K562 (cell line): Measurements from ENCODE around the gene PTPRE. TPM values are rescaled to one million over a fixed set of nuclear protein-coding genes. Genes with fewer than 3 reads are reported as not detected.

ENCODE experiments used
- ATAC-seq: fragments of 200-7000 bp; cut with Tn5 transposase; 3 replicates; pipeline ENCODE4 v1.9.1; 2020; ENCODE audit warnings: moderate library complexity
- BruUV-seq: library from RNA; stranded (reverse); fragments of 400-500 nt; replicated peaks from 2 replicates; lab custom pipeline; 2021; lab: Mats Ljungman, UMichigan
- CTCF ChIA-PET: fragments of 300-600 bp; formaldehyde crosslinking; extraction: SDS; loops from one replicate; lab custom pipeline; 2021; ENCODE audit warnings: low intra/inter-chr PET ratio; lab: Yijun Ruan, JAX
- POLR2A ChIA-PET: fragments of 300-600, 350-650 bp; sonication (Branson Sonifier 250); formaldehyde crosslinking; extraction: SDS; loops from one replicate; lab custom pipeline; 2021; ENCODE audit warnings: antibody characterized with exemption, inconsistent platforms; lab: Yijun Ruan, JAX
- DNase-seq, 4 experiments: peaks; one replicate each; pipeline versions ENCODE4 v3.0.0 to v3.0.0-alpha.2; 2011 to 2018; ENCODE audit warnings: low spot score in 3 of 4, mixed read lengths in 3 of 4; ENCODE audit errors: extremely low read depth in 1 of 4
- FAIRE-seq: peaks from 2 replicates; lab custom pipeline; 2011; peaks lifted over from hg19 to GRCh38; lab: Jason Lieb, UNC
- H2AFZ ChIP-seq: 2 replicates; pipeline ENCODE4 v1.6.0; 2011; ENCODE audit warnings: low read depth, low read length, control low read depth, inconsistent platforms
- H3K27ac ChIP-seq: fragments of 200-600 bp; 3 replicates; pipeline ENCODE4 v1.8.0; 2011; ENCODE audit warnings: low read depth, mild to moderate bottlenecking, control low read depth, inconsistent platforms, low read length, moderate library complexity, mixed read lengths; ENCODE audit errors: extremely low read depth
- H3K27me3 ChIP-seq, 2 experiments: fragments of 300-600 bp in 1 of 2; 2 replicates in 1 of 2; 3 replicates in 1 of 2; pipeline versions ENCODE4 v1.6.0 to v1.8.0; 2011; ENCODE audit warnings: inconsistent platforms in 2 of 2, low read length in 2 of 2, mild to moderate bottlenecking in 1 of 2, mixed read lengths in 1 of 2, moderate library complexity in 1 of 2; ENCODE audit not compliant: control insufficient read depth in 2 of 2, insufficient read depth in 2 of 2
- H3K36me3 ChIP-seq: fragments of 300-600 bp; 3 replicates; pipeline ENCODE4 v1.8.0; 2011; ENCODE audit warnings: mild to moderate bottlenecking, low read length, inconsistent platforms; ENCODE audit not compliant: control insufficient read depth, insufficient read depth
- H3K4me1 ChIP-seq, 2 experiments: fragments of 200-600 bp in 1 of 2; replicated peaks in 1 of 2; 2 replicates in 1 of 2; 3 replicates in 1 of 2; pipeline versions ENCODE4 v1.5.1 to v1.8.0; 2011; ENCODE audit warnings: inconsistent platforms in 2 of 2, low read length in 2 of 2, mild to moderate bottlenecking in 1 of 2, mixed read lengths in 1 of 2, moderate library complexity in 1 of 2; ENCODE audit not compliant: control insufficient read depth in 2 of 2, insufficient read depth in 2 of 2
- H3K4me2 ChIP-seq: 2 replicates; pipeline ENCODE4 v1.6.1; 2011; ENCODE audit warnings: low read length, control low read depth, inconsistent platforms, mixed read lengths; ENCODE audit not compliant: insufficient read depth
- H3K4me3 ChIP-seq: fragments of 200-600 bp; sonication (generic), shearing (Covaris generic); 2 replicates; pipeline ENCODE4 v1.5.1; 2016; ENCODE audit warnings: control low read depth, inconsistent platforms
- H3K79me2 ChIP-seq: fragments of 200-600 bp; 3 replicates; pipeline ENCODE4 v1.8.0; 2011; ENCODE audit warnings: low read length, inconsistent platforms; ENCODE audit not compliant: control insufficient read depth, insufficient read depth
- H3K9ac ChIP-seq, 2 experiments: 2 replicates each; pipeline versions ENCODE4 v1.6.0 to v1.6.1; 2011; ENCODE audit warnings: low read depth in 2 of 2, low read length in 2 of 2, control low read depth in 1 of 2, inconsistent platforms in 1 of 2, mild to moderate bottlenecking in 1 of 2, mixed read lengths in 1 of 2; ENCODE audit not compliant: insufficient read depth in 1 of 2
- H3K9me1 ChIP-seq: one replicate; pipeline ENCODE4 v1.6.0; 2011; ENCODE audit warnings: inconsistent platforms, mild to moderate bottlenecking, low read length, moderate library complexity; ENCODE audit not compliant: control insufficient read depth, insufficient read depth
- H3K9me3 ChIP-seq: replicated peaks from 2 replicates; pipeline ENCODE4 v1.5.1; 2011; ENCODE audit warnings: low read depth, low read length, inconsistent platforms; ENCODE audit not compliant: control insufficient read depth, insufficient read depth
- H4K20me1 ChIP-seq: replicated peaks from 2 replicates; pipeline ENCODE4 v1.6.1; 2011; ENCODE audit warnings: low read length, inconsistent platforms, mixed read lengths; ENCODE audit not compliant: control insufficient read depth, insufficient read depth
- GABPB2 ChIP-seq: fragments of 250-450 bp; sonication (Bioruptor Pico); conservative IDR thresholded peaks from 2 replicates; pipeline ENCODE4 v1.5.1; 2021; ENCODE audit warnings: mild to moderate bottlenecking
- HMGN3 ChIP-seq: IDR thresholded peaks from 2 replicates; pipeline ENCODE4 v1.6.1; 2011; ENCODE audit warnings: borderline replicate concordance, low read depth, mild to moderate bottlenecking, mixed read lengths, low read length; ENCODE audit not compliant: insufficient read length; ENCODE audit errors: extremely low read depth
- HNRNPLL ChIP-seq: fragments of 200-400 bp; formaldehyde crosslinking; IDR thresholded peaks from 2 replicates; pipeline ENCODE4 v1.6.1; 2017; ENCODE audit warnings: low read length, low read depth, mild to moderate bottlenecking; ENCODE audit not compliant: poor library complexity, severe bottlenecking
- MAFF ChIP-seq: IDR thresholded peaks from 2 replicates; pipeline ENCODE4 v1.6.1; 2012; ENCODE audit warnings: low read length, improper control_type of control experiment
- PHF21A ChIP-seq: fragments of 450-650 bp; IDR thresholded peaks from 2 replicates; pipeline ENCODE4 v1.6.1; 2017; ENCODE audit warnings: low read depth, borderline replicate concordance
- RCOR1 ChIP-seq, 2 experiments: IDR thresholded peaks; 2 replicates each; pipeline ENCODE4 v1.6.1; 2012; ENCODE audit warnings: low read depth in 2 of 2, low read length in 2 of 2, borderline replicate concordance in 1 of 2, improper control_type of control experiment in 1 of 2
- SMARCB1 ChIP-seq: IDR thresholded peaks from 2 replicates; pipeline ENCODE4 v1.6.1; 2011; ENCODE audit warnings: improper control_type of control experiment, low read depth; ENCODE audit not compliant: insufficient read length
- TCF7 ChIP-seq: sonication (generic); IDR thresholded peaks from 2 replicates; pipeline ENCODE4 v1.6.1; 2016; ENCODE audit warnings: antibody characterized with exemption, borderline replicate concordance
- ZNF395 ChIP-seq: fragments of 200-800 bp; sonication (Bioruptor generic); IDR thresholded peaks from 2 replicates; pipeline ENCODE4 v1.6.1; 2017; ENCODE audit warnings: missing genetic modification characterization, missing compliant biosample characterization
- ZNF707 ChIP-seq: fragments of 250-450 bp; sonication (Bioruptor Pico); conservative IDR thresholded peaks from 2 replicates; pipeline ENCODE4 v1.8.0; 2022; ENCODE audit warnings: inconsistent platforms, mild to moderate bottlenecking, moderate library complexity
- ZNF76 ChIP-seq: fragments of 250-450 bp; sonication (Bioruptor Pico); IDR thresholded peaks from 2 replicates; pipeline ENCODE4 v1.4.0; 2020; ENCODE audit warnings: mild to moderate bottlenecking, moderate library complexity, borderline replicate concordance
- ZNF778 ChIP-seq: fragments of 450-650 bp; formaldehyde crosslinking; IDR thresholded peaks from 2 replicates; pipeline ENCODE4 v1.4.0; 2020; ENCODE audit warnings: mild to moderate bottlenecking, moderate library complexity
- ZNF785 ChIP-seq: fragments of 250-450 bp; sonication (Bioruptor Pico); IDR thresholded peaks from 2 replicates; pipeline ENCODE4 v1.4.0; 2020; ENCODE audit warnings: mild to moderate bottlenecking
- ZSCAN32 ChIP-seq: fragments of 450-650 bp; formaldehyde crosslinking; IDR thresholded peaks from 2 replicates; pipeline ENCODE4 v1.4.0; 2020; ENCODE audit warnings: mild to moderate bottlenecking, moderate library complexity
- WGBS: fragments of 100-300 bp; shearing (Covaris generic); methylation state at CpG from one replicate; pipeline ENCODE4 v1.1.6; 2016; ENCODE audit warnings: low coverage, mixed read lengths; ENCODE audit not compliant: insufficient coverage; ENCODE audit errors: missing lambda C conversion rate; 5-methylcytosine and 5-hydroxymethylcytosine counted together
- in situ Hi-C: fragments of 300-500 bp; cut with MboI; formaldehyde crosslinking; loops from 4 replicates; pipeline ENCODE4 v1.15.0; 2018; ENCODE audit warnings: inconsistent platforms, mixed read lengths
- intact Hi-C: fragments of 100-400 bp; cut with micrococcal nuclease; formaldehyde crosslinking; loops from 2 replicates; pipeline ENCODE4 v1.14.2; 2022
- polyA plus RNA-seq, 8 experiments: library from polyadenylated mRNA; depleted of rRNA in 4 of 8; stranded (reverse) in 5 of 8; unstranded in 3 of 8; fragments of >200 nt; fragmentation: Nextera tagmentation in 2 of 8; fragmentation: Illumina TruSeq in 1 of 8; extraction: Ambion mirVana in 2 of 8; extraction: Trizol in 1 of 8; gene quantifications; 2 replicates each; pipeline versions ENCODE4 v1.2.1 to v1.2.3, GENCODE V29; 2011 to 2014; ENCODE audit warnings: inconsistent platforms in 1 of 8, missing spikeins in 1 of 8
- total RNA-seq, 7 experiments: library from RNA; depleted of rRNA in 6 of 7; stranded (reverse); fragments of >200 nt in 6 of 7; fragmentation: Illumina TruSeq in 2 of 7; extraction: Trizol in 2 of 7; gene quantifications; 2 replicates each; pipeline versions ENCODE4 v1.2.1 to v1.2.3, GENCODE V29; 2011 to 2021; ENCODE audit warnings: low replicate concordance in 1 of 7
- TF ChIP-seq, protein P1 (sequence below): fragments of 250-450 bp; sonication (Bioruptor Pico); IDR thresholded peaks from 2 replicates; pipeline ENCODE4 v1.5.0; 2022; ENCODE audit warnings: mild to moderate bottlenecking

PTPRE gene
- total and polyA plus RNA-seq, 9 of the 15 experiments (the other 6 are each of a cell fraction or from before 2014, with no cell fraction given): 0.01 to 0.13 (median 0.04) TPM; not detected in 4

DNA sequence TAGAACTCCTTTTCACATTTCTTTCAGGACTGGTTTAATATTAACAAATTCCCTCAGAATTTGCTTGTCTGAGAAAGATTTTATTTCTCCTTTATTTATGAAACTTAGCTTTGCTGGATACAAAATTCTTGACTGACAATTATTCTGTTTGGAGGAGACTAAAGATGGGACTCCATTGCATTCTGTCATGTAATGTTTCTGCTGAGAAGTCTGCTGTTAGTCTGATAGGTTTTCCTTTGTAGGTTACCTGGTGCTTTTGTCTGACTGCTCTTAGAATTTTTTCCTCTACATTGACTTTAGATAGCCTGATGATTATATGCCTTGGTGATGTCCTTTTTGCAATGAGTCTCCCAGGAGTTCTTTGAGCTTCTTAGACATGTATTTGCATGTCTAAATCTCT lies 37.6 kb upstream of the PTPRE start:
- H4K20me1 ChIP-seq: no peaks in the 10 kb centered on the region
- no peak overlapping the region for H3K27ac ChIP-seq
- H3K9ac ChIP-seq: no peak overlapping the region
- intact Hi-C loops (no loop called here), in situ Hi-C loops (no loop called here)
- H3K9me1 ChIP-seq: no peaks in the 10 kb centered on the region
- H3K36me3 ChIP-seq: no peaks in the 10 kb centered on the region
- FAIRE-seq: no peak
- no peak overlapping the region for H2AFZ ChIP-seq
- DNase-seq: no peak
- ChIA-PET POLR2A (no interaction called here), CTCF (no interaction called here)
- BruUV-seq: no TSS peak
- no peaks in the 10 kb centered on the region for H3K9me3 ChIP-seq
- H3K4me2 ChIP-seq: no peak overlapping the region
- TF ChIP-seq PHF21A (no peak), ZNF785 (CRISPR knock-in tag) (no peak), RCOR1 (IDR thresholded peaks at IDR 0.05; ENCODE audit: borderline replicate concordance in 1 of 2, low read depth in 2 of 2, low read length in 2 of 2) (no peak), HNRNPLL (no peak), ZNF707 (CRISPR knock-in tag) (no peak), SMARCB1 (no peak), ZNF778 (CRISPR knock-in tag) (no peak)
- no peaks in the 10 kb centered on the region for H3K4me1 ChIP-seq
- no peak overlapping the region for H3K4me3 ChIP-seq
- ATAC-seq: no peak
- H3K79me2 ChIP-seq: no peaks in the 10 kb centered on the region
- H3K27me3 ChIP-seq: peaks cover 0 to 6% of the 10 kb centered on the region in 2 experiments; a peak in 1 of 5 replicates

- intact Hi-C loops: no loop called here
- H4K20me1 ChIP-seq: no peaks in the 10 kb centered on the region
- 1% methylated on average over 6 of the region's 7 CpGs for WGBS
- no peak for TF ChIP-seq ZNF395 (CRISPR knock-in tag)
- no peak for TF ChIP-seq ZSCAN32 (CRISPR knock-in tag)
- TF ChIP-seq, protein P1, sequence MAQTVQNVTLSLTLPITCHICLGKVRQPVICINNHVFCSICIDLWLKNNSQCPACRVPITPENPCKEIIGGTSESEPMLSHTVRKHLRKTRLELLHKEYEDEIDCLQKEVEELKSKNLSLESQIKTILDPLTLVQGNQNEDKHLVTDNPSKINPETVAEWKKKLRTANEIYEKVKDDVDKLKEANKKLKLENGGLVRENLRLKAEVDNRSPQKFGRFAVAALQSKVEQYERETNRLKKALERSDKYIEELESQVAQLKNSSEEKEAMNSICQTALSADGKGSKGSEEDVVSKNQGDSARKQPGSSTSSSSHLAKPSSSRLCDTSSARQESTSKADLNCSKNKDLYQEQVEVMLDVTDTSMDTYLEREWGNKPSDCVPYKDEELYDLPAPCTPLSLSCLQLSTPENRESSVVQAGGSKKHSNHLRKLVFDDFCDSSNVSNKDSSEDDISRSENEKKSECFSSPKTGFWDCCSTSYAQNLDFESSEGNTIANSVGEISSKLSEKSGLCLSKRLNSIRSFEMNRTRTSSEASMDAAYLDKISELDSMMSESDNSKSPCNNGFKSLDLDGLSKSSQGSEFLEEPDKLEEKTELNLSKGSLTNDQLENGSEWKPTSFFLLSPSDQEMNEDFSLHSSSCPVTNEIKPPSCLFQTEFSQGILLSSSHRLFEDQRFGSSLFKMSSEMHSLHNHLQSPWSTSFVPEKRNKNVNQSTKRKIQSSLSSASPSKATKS (CRISPR knock-in tag): no peak
- TF ChIP-seq HMGN3: no peak
- no peak for TF ChIP-seq GABPB2 (CRISPR knock-in tag)
- no peak for TF ChIP-seq TCF7
- no peak for TF ChIP-seq ZNF76 (CRISPR knock-in tag)
- no peak for TF ChIP-seq MAFF
These were observed 35.3 kb upstream of the PTPRE start for GRCh38 chr10:127871631-127872010.

More at GRCh38 chr10:127871631-127872010, 35.3 kb upstream of the PTPRE start:
- no peaks in the 10 kb centered on the region for H3K9me3 ChIP-seq
- H3K36me3 ChIP-seq: no peaks in the 10 kb centered on the region
- no peak overlapping the region for H3K4me3 ChIP-seq
- H3K27ac ChIP-seq: no peak overlapping the region
- H3K4me2 ChIP-seq: no peak overlapping the region
- no peak overlapping the region for H2AFZ ChIP-seq
- H3K9ac ChIP-seq: no peak overlapping the region
- H3K27me3 ChIP-seq: peaks cover 0 to 13% of the 10 kb centered on the region in 2 experiments; a peak in 2 of 5 replicates
- no peaks in the 10 kb centered on the region for H3K9me1 ChIP-seq
- DNase-seq (no peak), ATAC-seq (no peak), FAIRE-seq (no peak)
- POLR2A ChIA-PET: no interaction called here
- in situ Hi-C loops: no loop called here
- CTCF ChIA-PET: no interaction called here
- no TSS peak for BruUV-seq
- no peaks in the 10 kb centered on the region for H3K4me1 ChIP-seq
- H3K79me2 ChIP-seq: no peaks in the 10 kb centered on the region
